PC-3 (cell line): ENCODE measurements around the gene RABAC1.

Experiments used
- EZH2 ChIP-seq: fragments of 300-600 bp; sonication (generic); IDR thresholded peaks from one replicate; pipeline ENCODE4 v1.6.1; 2017; ENCODE audit warnings: antibody characterized with exemption, mild to moderate bottlenecking, low read length; ENCODE audit not compliant: unreplicated experiment
- EZH2phosphoT487 ChIP-seq: fragments of 300-600 bp; sonication (generic); IDR thresholded peaks from 2 replicates; pipeline ENCODE4 v1.6.1; 2018; ENCODE audit warnings: mild to moderate bottlenecking, antibody characterized with exemption, low read length, borderline replicate concordance
- TF ChIP-seq, protein P1 (sequence below): fragments of 300-600 bp; sonication (generic); conservative IDR thresholded peaks from 2 replicates; pipeline ENCODE4 v1.5.1; 2017; ENCODE audit warnings: antibody characterized with exemption, low read depth, mild to moderate bottlenecking, low read length

DNA sequence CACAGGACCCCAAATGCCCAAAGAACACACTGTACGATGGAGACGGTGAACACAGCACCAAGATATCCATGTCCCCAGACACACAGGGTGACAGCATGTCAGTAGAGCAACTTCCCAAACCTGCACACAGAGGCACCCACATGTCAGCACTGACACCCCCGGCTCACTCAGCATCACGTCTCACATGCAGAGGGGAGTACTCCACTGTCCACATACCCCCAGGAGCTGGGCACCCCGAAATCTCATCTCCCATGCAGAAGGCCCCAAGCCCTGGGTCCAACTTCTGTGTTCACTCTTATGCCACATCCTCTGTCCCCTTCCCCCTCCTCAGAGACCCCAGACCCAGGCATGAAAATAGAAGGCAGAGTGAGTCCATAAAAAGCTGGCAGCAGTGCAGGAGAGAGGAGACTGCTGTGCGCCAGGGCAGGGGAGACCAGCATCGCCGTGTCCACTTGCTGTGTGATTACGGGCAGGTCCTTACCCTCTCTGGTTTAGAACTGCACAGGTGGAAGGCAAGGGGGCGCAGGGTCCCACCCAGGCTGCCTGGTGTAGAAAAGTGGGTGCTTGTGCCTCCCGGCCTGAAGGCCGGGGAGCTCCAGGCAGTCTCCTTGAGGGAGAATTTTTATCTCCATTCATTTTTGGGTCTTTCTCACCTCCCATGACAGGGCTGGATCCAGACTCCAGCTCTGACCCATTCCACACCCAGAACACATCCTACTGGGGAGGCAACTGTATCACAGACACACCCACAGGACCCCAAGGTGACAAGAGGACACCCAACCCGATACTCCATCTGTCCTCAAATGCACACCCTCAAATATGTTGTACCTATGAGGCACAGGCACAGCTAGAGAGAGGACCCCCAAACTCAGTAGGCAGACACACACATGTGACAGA is 47.9 kb downstream of the RABAC1 start:
- TF ChIP-seq, protein P1, sequence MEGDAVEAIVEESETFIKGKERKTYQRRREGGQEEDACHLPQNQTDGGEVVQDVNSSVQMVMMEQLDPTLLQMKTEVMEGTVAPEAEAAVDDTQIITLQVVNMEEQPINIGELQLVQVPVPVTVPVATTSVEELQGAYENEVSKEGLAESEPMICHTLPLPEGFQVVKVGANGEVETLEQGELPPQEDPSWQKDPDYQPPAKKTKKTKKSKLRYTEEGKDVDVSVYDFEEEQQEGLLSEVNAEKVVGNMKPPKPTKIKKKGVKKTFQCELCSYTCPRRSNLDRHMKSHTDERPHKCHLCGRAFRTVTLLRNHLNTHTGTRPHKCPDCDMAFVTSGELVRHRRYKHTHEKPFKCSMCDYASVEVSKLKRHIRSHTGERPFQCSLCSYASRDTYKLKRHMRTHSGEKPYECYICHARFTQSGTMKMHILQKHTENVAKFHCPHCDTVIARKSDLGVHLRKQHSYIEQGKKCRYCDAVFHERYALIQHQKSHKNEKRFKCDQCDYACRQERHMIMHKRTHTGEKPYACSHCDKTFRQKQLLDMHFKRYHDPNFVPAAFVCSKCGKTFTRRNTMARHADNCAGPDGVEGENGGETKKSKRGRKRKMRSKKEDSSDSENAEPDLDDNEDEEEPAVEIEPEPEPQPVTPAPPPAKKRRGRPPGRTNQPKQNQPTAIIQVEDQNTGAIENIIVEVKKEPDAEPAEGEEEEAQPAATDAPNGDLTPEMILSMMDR: no peak
- TF ChIP-seq EZH2 (no peak), EZH2phosphoT487 (no peak)
